Spinal cord (tissue), 10 donors: Measurements from ENCODE around the gene FADD. TPM values are rescaled to one million over a fixed set of nuclear protein-coding genes. Genes with fewer than 3 reads are reported as not detected.

Experiments
- DNase-seq, 6 donors: peaks; one replicate each; pipeline versions ENCODE4 v3.0.0 to v3.0.0-alpha.2; 2013 to 2015; ENCODE audit warnings: low spot score in 6 of 6, low read depth in 4 of 6
- H3K27ac ChIP-seq: one replicate; pipeline ENCODE4 v1.5.1; 2013; ENCODE audit warnings: low read depth, low read length, control low read depth
- H3K27me3 ChIP-seq: one replicate; pipeline ENCODE4 v1.6.1; 2013; ENCODE audit warnings: low read length; ENCODE audit not compliant: control insufficient read depth, insufficient read depth
- H3K36me3 ChIP-seq: one replicate; pipeline ENCODE4 v1.6.1; 2013; ENCODE audit warnings: low read length; ENCODE audit not compliant: control insufficient read depth, insufficient read depth
- H3K4me1 ChIP-seq: one replicate; pipeline ENCODE4 v1.6.1; 2013; ENCODE audit warnings: low read length; ENCODE audit not compliant: control insufficient read depth, insufficient read depth
- H3K4me3 ChIP-seq: one replicate; pipeline ENCODE4 v1.5.1; 2013; ENCODE audit warnings: low read depth, low read length, control low read depth
- H3K9me3 ChIP-seq: one replicate; pipeline ENCODE4 v1.6.1; 2013; ENCODE audit warnings: low read length; ENCODE audit not compliant: control insufficient read depth, insufficient read depth
- WGBS: methylation state at CpG from one replicate; pipeline ENCODE4 v1.1.5; 2013; ENCODE audit warnings: missing lambda C conversion rate; ENCODE audit not compliant: insufficient coverage; 5-methylcytosine and 5-hydroxymethylcytosine counted together
- polyA plus RNA-seq, 2 donors: library from polyadenylated mRNA; unstranded; fragments of 120-200 nt; gene quantifications; one replicate each; pipeline ENCODE4 v1.2.1, GENCODE V29; 2013; ENCODE audit not compliant: insufficient read length in 2 of 2
- total RNA-seq, 2 donors: library from RNA; depleted of rRNA in 1 of 2; stranded (reverse); fragments of 120-200 nt in 1 of 2; fragments of >200 nt in 1 of 2; gene quantifications; one replicate each; pipeline versions ENCODE4 v1.2.3 to v1.2.4, GENCODE V29; 2013 to 2014
- donor health status: healthy.

FADD gene
- total and polyA plus RNA-seq, 4 donors: 12.1 to 18.7 (median 17.2) TPM

DNA sequence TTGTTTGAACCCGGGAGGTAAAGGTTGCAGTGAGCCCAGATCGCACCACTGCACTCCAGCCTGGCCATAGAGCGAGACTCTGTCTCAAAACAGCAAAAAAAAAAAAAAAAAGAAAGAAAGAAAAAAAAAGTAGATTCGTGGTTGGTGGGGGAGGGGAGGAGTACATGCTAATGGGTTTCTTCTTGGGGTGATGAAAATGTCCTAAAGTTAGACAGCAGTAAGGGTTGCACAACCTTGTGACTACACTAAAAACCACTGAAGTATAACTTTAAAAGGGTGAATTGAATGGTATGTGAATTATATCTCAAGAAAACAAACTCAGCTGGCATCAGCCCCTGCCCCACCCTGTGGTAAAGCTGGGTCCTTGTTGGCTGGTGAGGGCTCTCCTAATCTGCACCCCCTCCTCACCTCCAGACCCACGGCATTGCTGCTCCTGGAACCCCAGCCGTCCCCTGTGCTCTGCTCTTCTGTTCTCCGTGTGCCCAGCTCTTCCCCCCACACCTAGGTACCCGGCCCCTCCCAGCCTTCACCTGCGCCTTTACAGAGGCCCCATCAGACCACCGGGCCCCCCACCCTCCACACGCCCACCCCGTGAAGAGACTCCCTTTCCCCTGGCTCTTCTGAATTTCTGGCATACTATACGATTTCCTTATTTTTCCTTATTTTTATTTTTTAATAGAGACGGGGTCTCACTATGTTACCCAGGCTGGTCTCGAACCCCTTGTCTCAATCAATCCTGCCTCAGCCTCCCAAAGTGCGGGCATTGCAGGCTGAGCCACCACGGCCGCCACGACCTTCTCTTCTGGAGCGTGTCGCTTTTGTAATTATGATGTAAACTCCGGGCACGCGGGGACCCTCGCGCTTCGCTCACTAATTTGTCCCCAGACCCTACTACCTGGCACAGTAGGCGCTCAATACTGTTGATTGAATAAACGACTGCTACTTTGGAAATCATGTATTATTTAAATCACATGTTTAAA is 924 bp upstream of the FADD start:
- Histone ChIP-seq H3K9me3 (no peaks in the 10 kb centered on the region), H3K27ac (peak overlapping the region; percentile 73), H3K4me1 (peaks cover 24% of the 10 kb centered on the region), H3K4me3 (peak overlapping the region; percentile 83), H3K36me3 (peaks cover 23% of the 10 kb centered on the region), H3K27me3 (peaks cover 3% of the 10 kb centered on the region)
- WGBS: 63% methylated on average over 20 of the region's 29 CpGs
- DNase-seq: no peak

DNA sequence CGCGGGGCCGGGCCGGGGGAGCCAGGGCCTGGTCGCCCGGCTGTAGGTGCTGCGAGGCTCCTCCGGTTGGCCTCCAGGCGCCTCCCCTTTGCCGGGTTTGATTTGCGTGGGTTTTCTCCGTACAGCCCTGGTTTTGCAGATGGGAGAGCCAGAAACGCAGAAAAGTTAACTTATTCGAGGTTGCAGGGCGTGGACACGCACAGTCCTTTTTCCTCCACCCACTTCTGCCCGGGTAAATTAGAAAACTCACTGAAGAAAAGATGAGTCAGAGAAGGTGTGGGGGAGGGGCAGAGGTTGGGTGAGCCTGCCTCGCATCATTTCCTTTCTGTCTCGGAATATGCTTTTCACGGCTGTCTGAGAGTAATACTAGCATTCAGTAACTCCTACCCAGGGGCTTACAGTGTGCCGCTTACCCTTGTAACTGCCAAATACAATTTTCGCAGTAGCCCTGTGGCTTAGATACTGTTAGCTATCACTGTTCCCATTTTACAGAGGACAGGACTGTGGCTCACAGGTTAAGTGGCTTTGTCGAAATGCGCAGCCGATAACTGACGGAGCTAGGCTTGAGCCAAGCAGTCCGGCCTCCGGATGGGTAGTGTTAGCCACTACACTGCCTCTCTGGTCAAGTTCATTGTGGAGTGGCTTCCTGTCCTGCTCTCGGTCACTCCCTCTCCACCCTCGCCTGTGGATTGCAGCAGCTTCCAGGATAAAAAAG is 812 bp downstream of the FADD start:
- H3K36me3 ChIP-seq: peaks cover 38% of the 10 kb centered on the region
- WGBS: 13% methylated on average over 26 of the region's 30 CpGs
- H3K4me3 ChIP-seq: peak overlapping the region; percentile 83
- peak overlapping the region; percentile 18 for H3K27ac ChIP-seq
- DNase-seq: peak in 2 of 6 donors; percentile 22 to 45
- peaks cover 28% of the 10 kb centered on the region for H3K4me1 ChIP-seq
- H3K27me3 ChIP-seq: peaks cover 3% of the 10 kb centered on the region
- H3K9me3 ChIP-seq: no peaks in the 10 kb centered on the region

GRCh38 chr11:70204466-70204799 is 1.3 kb downstream of the FADD start:
- Histone ChIP-seq H3K27ac (peak overlapping the region; percentile 18), H3K4me1 (peaks cover 29% of the 10 kb centered on the region), H3K36me3 (peaks cover 43% of the 10 kb centered on the region), H3K4me3 (peak overlapping the region; percentile 83), H3K27me3 (peaks cover 3% of the 10 kb centered on the region), H3K9me3 (no peaks in the 10 kb centered on the region)
- no CpG with 5 or more reads among the region's 4 CpGs for WGBS
- DNase-seq: no peak

- H3K27me3 ChIP-seq: no peaks in the 10 kb centered on the region
- peaks cover 36% of the 10 kb centered on the region for H3K4me1 ChIP-seq
- no peaks in the 10 kb centered on the region for H3K9me3 ChIP-seq
- peaks cover 45% of the 10 kb centered on the region for H3K36me3 ChIP-seq
- H3K4me3 ChIP-seq: no peak overlapping the region
- H3K27ac ChIP-seq: no peak overlapping the region
- WGBS: 95% methylated on average over 11 of the region's 12 CpGs
- DNase-seq: no peak
Observed at GRCh38 chr11:70205049-70205725, 2.1 kb downstream of the FADD start.

- H3K27me3 ChIP-seq: no peaks in the 10 kb centered on the region
- no peak for DNase-seq
- no peak overlapping the region for H3K4me3 ChIP-seq
- no peaks in the 10 kb centered on the region for H3K9me3 ChIP-seq
- peaks cover 36% of the 10 kb centered on the region for H3K4me1 ChIP-seq
- peaks cover 45% of the 10 kb centered on the region for H3K36me3 ChIP-seq
- H3K27ac ChIP-seq: no peak overlapping the region
- WGBS: 92% methylated on average over 5 of the region's 7 CpGs
Observed at GRCh38 chr11:70205766-70206165, 2.7 kb downstream of the FADD start.

GRCh38 chr11:70206226-70206981 is 3.3 kb downstream of the FADD start:
- Histone ChIP-seq H3K36me3 (peaks cover 45% of the 10 kb centered on the region), H3K27ac (no peak overlapping the region), H3K27me3 (no peaks in the 10 kb centered on the region), H3K4me1 (peaks cover 36% of the 10 kb centered on the region), H3K4me3 (no peak overlapping the region), H3K9me3 (no peaks in the 10 kb centered on the region)
- DNase-seq: peak in 1 of 6 donors; percentile 64
- 90% methylated on average over 22 of the region's 22 CpGs for WGBS

GRCh38 chr11:70206982-70207376 is 3.9 kb downstream of the FADD start:
- H3K36me3 ChIP-seq: peaks cover 45% of the 10 kb centered on the region
- 92% methylated on average over 2 of the region's 6 CpGs for WGBS

DNA sequence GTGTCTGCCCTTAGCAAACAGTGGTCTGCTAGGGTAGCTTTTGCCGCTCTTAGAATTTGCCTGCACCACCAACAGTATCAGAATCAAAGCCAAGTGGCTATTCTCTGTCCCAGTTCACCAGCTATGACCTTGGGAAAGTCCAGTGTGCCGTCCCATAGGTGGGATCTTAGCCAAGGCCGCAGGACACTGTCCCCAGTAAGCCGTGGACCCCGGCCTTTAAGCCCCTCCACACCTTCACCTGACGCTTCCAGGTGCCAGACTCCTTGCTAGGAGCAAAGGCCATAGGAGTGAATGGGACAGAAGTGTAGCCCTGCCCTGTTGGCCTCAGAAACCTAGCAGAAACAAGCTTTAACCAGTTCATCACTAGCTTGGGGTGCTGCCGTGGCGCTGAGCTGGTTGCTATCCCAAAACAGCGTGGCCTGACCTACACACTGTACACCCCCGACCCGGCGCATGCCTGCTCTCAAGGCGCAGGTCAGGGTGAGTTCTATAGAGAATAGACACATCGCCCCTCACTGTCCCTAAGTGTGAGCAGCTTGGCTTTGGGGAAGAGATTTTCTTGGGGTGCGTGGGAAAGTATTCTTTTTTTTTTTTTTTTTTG is 4.5 kb downstream of the FADD start:
- H3K4me3 ChIP-seq: no peak overlapping the region
- H3K27ac ChIP-seq: no peak overlapping the region
- no peaks in the 10 kb centered on the region for H3K27me3 ChIP-seq
- no peak for DNase-seq
- H3K36me3 ChIP-seq: peaks cover 45% of the 10 kb centered on the region
- H3K9me3 ChIP-seq: no peaks in the 10 kb centered on the region
- WGBS: 95% methylated on average over 5 of the region's 15 CpGs
- peaks cover 39% of the 10 kb centered on the region for H3K4me1 ChIP-seq

More at GRCh38 chr11:70206982-70207376, 3.9 kb downstream of the FADD start:
- no peak for DNase-seq
- Histone ChIP-seq H3K4me1 (peaks cover 36% of the 10 kb centered on the region), H3K9me3 (no peaks in the 10 kb centered on the region), H3K27me3 (no peaks in the 10 kb centered on the region), H3K4me3 (no peak overlapping the region), H3K27ac (no peak overlapping the region)
